Prostate gland (tissue), 2 donors: ENCODE results near the gene BPTF.
"Not testable (repeated sequence)": the region's sequence is repeated elsewhere in the genome, so short reads cannot be mapped to it uniquely, and the experiment has no call there.

Experiments
- CTCF ChIP-seq, 4 experiments: fragments of 200-600 bp in 2 of 4; fragments of 450-650 bp in 2 of 4; sonication (generic) in 2 of 4; IDR thresholded peaks; 1 replicate in 3 of 4; 2 replicates in 1 of 4; pipeline ENCODE4 v1.5.1; 2016 to 2019; ENCODE audit warnings: antibody characterized with exemption in 4 of 4, mild to moderate bottlenecking in 2 of 4, moderate library complexity in 2 of 4
- POLR2AphosphoS5 ChIP-seq: sonication (generic); formaldehyde crosslinking; IDR thresholded peaks from one replicate; pipeline ENCODE4 v1.6.1; 2017; ENCODE audit warnings: antibody characterized with exemption

GRCh38 chr17:67962156-67962555 is 136.9 kb downstream of the BPTF start:
- not testable (repeated sequence) for TF ChIP-seq CTCF (IDR thresholded peaks at IDR 0.05); POLR2AphosphoS5
